GM21723 (cell line): ENCODE data around the gene CTTNBP2.

Experiments
- ATAC-seq: cut with Tn5 transposase; IDR thresholded peaks from one replicate; pipeline ENCODE4 v1.9.1; 2021; ENCODE audit warnings: mild to moderate bottlenecking, moderate library complexity; ENCODE audit not compliant: unreplicated experiment

Gene CTTNBP2

DNA sequence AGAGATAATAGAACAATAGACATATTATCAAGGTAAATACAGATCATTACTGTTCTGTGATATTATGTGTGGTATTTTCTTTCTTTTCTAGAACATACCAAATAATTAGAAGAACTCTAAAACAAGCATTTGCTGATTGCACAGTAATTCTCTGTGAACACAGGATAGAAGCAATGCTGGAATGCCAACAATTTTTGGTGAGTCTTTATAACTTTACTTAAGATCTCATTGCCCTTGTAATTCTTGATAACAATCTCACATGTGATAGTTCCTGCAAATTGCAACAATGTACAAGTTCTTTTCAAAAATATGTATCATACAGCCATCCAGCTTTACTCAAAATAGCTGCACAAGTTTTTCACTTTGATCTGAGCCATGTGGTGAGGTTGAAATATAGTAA is 207.9 kb downstream of the CTTNBP2 start:
- no peak for ATAC-seq

DNA sequence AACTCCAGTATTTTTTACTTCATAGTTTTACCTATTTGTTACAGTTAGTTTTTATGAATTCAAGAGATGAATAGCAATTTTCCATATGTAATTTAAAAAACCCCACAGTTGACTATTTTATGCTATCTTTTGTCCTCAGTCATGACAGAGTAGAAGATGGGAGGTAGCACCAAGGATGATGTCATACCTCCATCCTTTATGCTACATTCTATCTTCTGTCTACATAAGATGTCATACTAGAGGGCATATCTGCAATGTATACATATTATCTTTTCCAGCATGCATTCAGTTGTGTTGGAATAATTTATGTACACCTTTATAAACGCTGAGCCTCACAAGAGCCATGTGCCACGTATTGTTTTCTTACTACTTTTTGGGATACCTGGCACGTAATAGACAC is 209.2 kb downstream of the CTTNBP2 start:
- ATAC-seq: no peak

DNA sequence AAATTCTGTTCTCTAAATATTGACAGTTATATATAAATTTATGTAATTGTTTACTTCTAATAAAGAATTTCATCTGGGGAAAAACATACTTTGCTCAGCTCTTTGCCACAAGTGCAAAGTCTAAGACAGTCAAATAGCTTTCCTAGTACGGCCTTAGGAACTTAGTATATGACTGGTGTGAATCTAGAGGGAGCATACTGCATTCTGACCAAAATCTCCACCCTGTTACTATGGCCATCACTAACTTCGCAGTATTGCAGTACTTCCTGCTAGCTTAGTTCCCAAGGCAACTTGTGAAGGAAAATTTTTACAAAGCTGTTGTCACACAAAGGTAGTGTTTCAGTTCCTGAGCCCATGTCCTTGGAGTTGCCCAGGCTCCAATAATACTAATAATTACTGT is 211.9 kb downstream of the CTTNBP2 start:
- no peak for ATAC-seq
